ACHN (cell line): ENCODE results near the gene DNM3.
A peak's percentile ranks its signal among the peaks of the same experiment; 100 is the strongest.

Source experiments
- DNase-seq: peaks from one replicate; pipeline ENCODE4 v3.0.0-alpha.2; 2015
- in situ Hi-C: cut with HindIII; loops from 2 replicates; pipeline ENCODE4 v1.10.0; 2017; ENCODE audit warnings: low sequenced_read_pairs, low pct_ligation_motif_present, low pct_unique_long_range_greater_than_20kb

The DNM3 gene

GRCh38 chr1:171860696-171861095 lies 19.4 kb downstream of the DNM3 start:
- no peak for DNase-seq
- in situ Hi-C loops, result no loop called here

- DNase-seq, result no peak
- in situ Hi-C loops, result no loop called here
Measured at GRCh38 chr1:171863531-171863930, 22.2 kb downstream of the DNM3 start.

- in situ Hi-C loops, result no loop called here
Measured at GRCh38 chr1:171864308-171864707, 23.0 kb downstream of the DNM3 start.

GRCh38 chr1:171865106-171865505 lies 23.8 kb downstream of the DNM3 start:
- no peak for DNase-seq
- in situ Hi-C loops, result no loop called here

More at GRCh38 chr1:171864308-171864707, 23.0 kb downstream of the DNM3 start:
- DNase-seq, result no peak

GRCh38 chr1:171867236-171867635 lies 25.9 kb downstream of the DNM3 start:
- DNase-seq, result no peak
- in situ Hi-C loops, result no loop called here

GRCh38 chr1:171868217-171868803 lies 27.0 kb downstream of the DNM3 start:
- DNase-seq, result no peak
- in situ Hi-C loops, result no loop called here

GRCh38 chr1:171869097-171869496 lies 27.8 kb downstream of the DNM3 start:
- in situ Hi-C loops, result no loop called here
- DNase-seq, result no peak

- no peak for DNase-seq
- in situ Hi-C loops, result no loop called here
Measured at GRCh38 chr1:171871848-171872247, 30.6 kb downstream of the DNM3 start.

GRCh38 chr1:171872430-171872829 lies 31.1 kb downstream of the DNM3 start:
- in situ Hi-C loops, result no loop called here

GRCh38 chr1:171873664-171874063 lies 32.4 kb downstream of the DNM3 start:
- DNase-seq, result no peak
- in situ Hi-C loops, result no loop called here

More at GRCh38 chr1:171872430-171872829, 31.1 kb downstream of the DNM3 start:
- no peak for DNase-seq

- DNase-seq, result no peak
- in situ Hi-C loops, result no loop called here
Measured at GRCh38 chr1:171877701-171878100, 36.4 kb downstream of the DNM3 start.

- DNase-seq, result no peak
- in situ Hi-C loops, result no loop called here
Measured at GRCh38 chr1:171879556-171879955, 38.3 kb downstream of the DNM3 start.

- no peak for DNase-seq
- in situ Hi-C loops, result no loop called here
Measured at GRCh38 chr1:171881442-171881841, 40.1 kb downstream of the DNM3 start.

- DNase-seq, result no peak
- in situ Hi-C loops, result no loop called here
Measured at GRCh38 chr1:171883849-171884248, 42.6 kb downstream of the DNM3 start.

- in situ Hi-C loops, result no loop called here
- no peak for DNase-seq
Measured at GRCh38 chr1:171884475-171884874, 43.2 kb downstream of the DNM3 start.

GRCh38 chr1:171890131-171890530 lies 48.8 kb downstream of the DNM3 start:
- DNase-seq, result no peak
- in situ Hi-C loops, result no loop called here

- DNase-seq, result no peak
- in situ Hi-C loops, result no loop called here
Measured at GRCh38 chr1:171896936-171897703, 55.8 kb downstream of the DNM3 start.

GRCh38 chr1:171898941-171899340 lies 57.6 kb downstream of the DNM3 start:
- no peak for DNase-seq

GRCh38 chr1:171899838-171900237 lies 58.5 kb downstream of the DNM3 start:
- in situ Hi-C loops, result no loop called here
- no peak for DNase-seq

More at GRCh38 chr1:171898941-171899340, 57.6 kb downstream of the DNM3 start:
- in situ Hi-C loops, result no loop called here

GRCh38 chr1:171901245-171901644 lies 59.9 kb downstream of the DNM3 start:
- in situ Hi-C loops, result no loop called here
- DNase-seq, result peak; percentile 22
